SU-DHL-6 (cell line): ENCODE results near the gene FPR2.

ENCODE experiments used
- H2AFZ ChIP-seq: fragments of 200-600 bp; sonication (generic); 2 replicates; pipeline ENCODE4 v1.6.1; 2014; ENCODE audit warnings: low read depth, mild to moderate bottlenecking, moderate library complexity, mixed read lengths, antibody characterized with exemption, low read length; ENCODE audit not compliant: severe bottlenecking
- H3F3A ChIP-seq: fragments of 200-600 bp; shearing (Covaris generic); 2 replicates; pipeline ENCODE4 v1.6.0; 2016; ENCODE audit warnings: antibody characterized with exemption, mild to moderate bottlenecking; ENCODE audit not compliant: insufficient read depth
- H3K27ac ChIP-seq: fragments of 200-600 bp; sonication (generic); 2 replicates; pipeline ENCODE4 v1.5.1; 2016; ENCODE audit warnings: low read depth, mild to moderate bottlenecking, low read length, moderate library complexity, mixed read lengths
- H3K27me3 ChIP-seq: fragments of 200-600 bp; sonication (generic), shearing (Covaris generic); 2 replicates; pipeline ENCODE4 v1.6.0; 2014; ENCODE audit warnings: mild to moderate bottlenecking, low read length
- H3K36me3 ChIP-seq: fragments of 200-600 bp; sonication (generic); 2 replicates; pipeline ENCODE4 v1.6.1; 2014; ENCODE audit warnings: mild to moderate bottlenecking, low read length, mixed read lengths
- H3K4me2 ChIP-seq: fragments of 300-600, 200-600 bp; shearing (Covaris generic), sonication (generic); 2 replicates; pipeline ENCODE4 v1.6.0; 2014; ENCODE audit warnings: low read length, low read depth, mild to moderate bottlenecking; ENCODE audit not compliant: poor library complexity, severe bottlenecking
- H3K4me3 ChIP-seq: fragments of 200-600 bp; sonication (generic); 2 replicates; pipeline ENCODE4 v1.5.1; 2014; ENCODE audit warnings: antibody characterized with exemption, low read length, mild to moderate bottlenecking, mixed read lengths; ENCODE audit not compliant: insufficient read depth, poor library complexity, severe bottlenecking
- H3K79me2 ChIP-seq: fragments of 200-600 bp; sonication (generic); 2 replicates; pipeline ENCODE4 v1.6.1; 2014; ENCODE audit warnings: mild to moderate bottlenecking, low read length, moderate library complexity; ENCODE audit not compliant: insufficient read depth
- H3K9ac ChIP-seq: fragments of 200-600 bp; sonication (generic); 2 replicates; pipeline ENCODE4 v1.7.0; 2014; ENCODE audit warnings: mild to moderate bottlenecking, low read length
- H3K9me2 ChIP-seq: fragments of 200-600 bp; sonication (generic); replicated peaks from 2 replicates; pipeline ENCODE4 v1.6.1; 2014; ENCODE audit warnings: low read length; ENCODE audit not compliant: insufficient read depth
- H3K9me3 ChIP-seq: fragments of 200-600 bp; sonication (generic); 2 replicates; pipeline ENCODE4 v1.6.1; 2014; ENCODE audit warnings: low read length, mixed read lengths; ENCODE audit not compliant: insufficient read depth
- H4K20me1 ChIP-seq: fragments of 200-600 bp; sonication (generic); 2 replicates; pipeline ENCODE4 v1.6.1; 2014; ENCODE audit warnings: low read depth, mild to moderate bottlenecking, antibody characterized with exemption, low read length, moderate library complexity, mixed read lengths
- CTCF ChIP-seq: fragments of 200-600 bp; sonication (generic); IDR thresholded peaks from one replicate; pipeline ENCODE4 v1.5.1; 2017; ENCODE audit warnings: antibody characterized with exemption, mild to moderate bottlenecking, low read length, moderate library complexity; ENCODE audit not compliant: insufficient read depth, poor library complexity, severe bottlenecking
- EZH2phosphoT487 ChIP-seq: fragments of 200-600 bp; sonication (generic), shearing (Covaris generic); conservative IDR thresholded peaks from 2 replicates; pipeline ENCODE4 v1.6.1; 2018; ENCODE audit warnings: mild to moderate bottlenecking, antibody characterized with exemption, low read length, moderate library complexity, mixed read lengths

Gene FPR2

DNA sequence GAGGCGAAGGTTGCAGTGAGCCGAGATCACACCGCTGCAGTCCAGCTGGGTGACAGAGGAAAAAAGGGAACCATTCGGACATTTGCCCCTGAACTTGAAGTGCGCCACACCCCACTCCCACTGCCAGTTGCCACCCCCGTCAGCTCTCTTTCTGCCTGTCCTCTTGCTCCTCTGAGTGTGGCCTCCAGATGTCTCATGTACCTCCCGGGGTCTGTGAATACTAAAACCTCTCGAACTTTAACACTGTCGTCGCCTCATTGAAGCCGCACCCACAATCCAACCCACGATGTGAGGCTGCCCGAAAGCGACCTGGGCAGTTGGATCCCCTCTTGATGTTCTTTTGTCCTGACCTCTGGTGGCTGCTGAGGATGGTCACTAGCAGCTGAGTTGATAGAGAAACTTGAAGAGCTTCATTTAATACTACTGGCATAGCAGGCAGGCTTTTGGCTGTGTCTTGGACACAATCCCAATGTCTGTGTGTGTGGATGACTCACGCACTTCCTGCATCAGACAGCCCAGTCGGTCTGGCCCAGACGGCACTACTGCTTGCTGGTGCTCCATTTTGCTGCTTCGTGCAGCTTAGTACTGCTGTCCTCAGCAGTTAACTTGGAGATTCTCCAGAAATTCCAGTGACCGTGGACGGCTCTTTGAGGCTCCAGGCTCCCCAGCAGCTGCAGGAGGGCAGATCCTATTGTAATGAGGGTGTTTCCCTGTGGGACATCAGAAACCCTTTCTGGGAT, 38.2 kb downstream of the FPR2 start:
- TF ChIP-seq CTCF (no peak), EZH2phosphoT487 (no peak)
- H3K27ac ChIP-seq: no peak overlapping the region
- no peaks in the 10 kb centered on the region for H3K79me2 ChIP-seq
- H3K4me2 ChIP-seq: no peak overlapping the region
- no peaks in the 10 kb centered on the region for H3K36me3 ChIP-seq
- no peaks in the 10 kb centered on the region for H4K20me1 ChIP-seq
- no peak overlapping the region for H3K9ac ChIP-seq
- no peaks in the 10 kb centered on the region for H3K27me3 ChIP-seq
- no peak overlapping the region for H2AFZ ChIP-seq
- H3K9me3 ChIP-seq: no peaks in the 10 kb centered on the region
- H3K9me2 ChIP-seq: no peaks in the 10 kb centered on the region
- H3F3A ChIP-seq: no peaks in the 10 kb centered on the region
- no peak overlapping the region for H3K4me3 ChIP-seq

DNA sequence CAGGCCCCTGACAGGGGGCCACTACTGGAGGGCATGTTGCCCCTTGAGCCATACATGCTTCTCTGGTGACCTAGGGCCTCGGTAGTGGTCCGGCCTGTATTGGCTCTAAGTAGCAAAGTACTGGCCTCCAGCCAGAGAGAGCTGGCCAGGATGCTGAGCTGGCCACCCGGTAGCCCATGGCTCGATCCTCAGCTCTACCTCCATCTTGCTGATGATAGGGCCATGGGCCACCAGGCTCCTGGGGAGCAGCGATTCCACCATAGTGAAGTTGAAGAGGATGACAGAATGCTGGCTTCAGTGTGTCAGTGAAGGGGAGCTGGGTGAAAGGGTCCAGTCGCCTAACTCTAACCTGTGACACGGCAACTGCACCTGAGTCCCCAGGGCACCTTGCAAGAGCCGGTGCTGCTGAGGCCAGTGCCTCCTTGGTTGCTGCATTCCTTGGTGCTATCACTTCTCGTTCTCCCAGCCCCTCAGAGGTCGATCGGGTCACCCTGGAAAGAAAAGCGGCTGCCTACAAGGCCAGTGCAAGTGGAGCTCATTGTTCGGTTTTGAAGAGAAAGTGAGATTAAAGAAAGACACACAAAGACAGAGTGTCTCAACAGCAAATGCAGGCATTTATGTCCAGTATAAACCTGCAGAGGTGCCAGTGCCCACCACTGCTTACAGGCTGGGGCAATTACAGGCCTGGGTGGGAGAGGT, 38.9 kb downstream of the FPR2 start:
- Histone ChIP-seq H3K4me2 (no peak overlapping the region), H3K9me2 (no peaks in the 10 kb centered on the region), H4K20me1 (no peaks in the 10 kb centered on the region), H3K36me3 (no peaks in the 10 kb centered on the region), H2AFZ (no peak overlapping the region), H3K79me2 (no peaks in the 10 kb centered on the region), H3K9me3 (no peaks in the 10 kb centered on the region), H3K9ac (no peak overlapping the region), H3F3A (no peaks in the 10 kb centered on the region), H3K4me3 (no peak overlapping the region), H3K27me3 (no peaks in the 10 kb centered on the region), H3K27ac (no peak overlapping the region)
- TF ChIP-seq CTCF: no peak
- no peak for TF ChIP-seq EZH2phosphoT487

- no peaks in the 10 kb centered on the region for H3K36me3 ChIP-seq
- H3K9me2 ChIP-seq: no peaks in the 10 kb centered on the region
- H3K79me2 ChIP-seq: no peaks in the 10 kb centered on the region
- no peaks in the 10 kb centered on the region for H3K27me3 ChIP-seq
- H3F3A ChIP-seq: no peaks in the 10 kb centered on the region
- no peaks in the 10 kb centered on the region for H4K20me1 ChIP-seq
- H3K9me3 ChIP-seq: no peaks in the 10 kb centered on the region
- no peak overlapping the region for H2AFZ ChIP-seq
- no peak overlapping the region for H3K27ac ChIP-seq
- no peak overlapping the region for H3K4me2 ChIP-seq
- H3K4me3 ChIP-seq: no peak overlapping the region
- TF ChIP-seq CTCF (no peak), EZH2phosphoT487 (no peak)
- no peak overlapping the region for H3K9ac ChIP-seq
Measured at GRCh38 chr19:51800473-51801244, 39.7 kb downstream of the FPR2 start.
